Ishikawa (cell line): ENCODE data around the gene UQCRH.

Experiments
- CEBPB ChIP-seq: IDR thresholded peaks from 2 replicates; pipeline ENCODE4 v1.6.1; 2012
- CREB1 ChIP-seq: IDR thresholded peaks from 2 replicates; pipeline ENCODE4 v1.6.1; 2012; ENCODE audit warnings: low read depth
- EGR1 ChIP-seq: IDR thresholded peaks from 2 replicates; pipeline ENCODE4 v1.6.1; 2012
- EP300 ChIP-seq: IDR thresholded peaks from 2 replicates; pipeline ENCODE4 v1.6.1; 2012; ENCODE audit warnings: borderline replicate concordance
- FOXM1 ChIP-seq: IDR thresholded peaks from 2 replicates; pipeline ENCODE4 v1.6.1; 2012; ENCODE audit warnings: low read depth, borderline replicate concordance
- NFIC ChIP-seq: IDR thresholded peaks from 2 replicates; pipeline ENCODE4 v1.6.1; 2012
- RAD21 ChIP-seq: IDR thresholded peaks from 2 replicates; pipeline ENCODE4 v1.6.1; 2012; ENCODE audit warnings: low read depth
- TAF1 ChIP-seq: IDR thresholded peaks from 2 replicates; pipeline ENCODE4 v1.6.1; 2012; ENCODE audit warnings: low read depth, mild to moderate bottlenecking
- TCF12 ChIP-seq: IDR thresholded peaks from 2 replicates; pipeline ENCODE4 v1.6.1; 2012; ENCODE audit warnings: low read depth
- TEAD4 ChIP-seq: IDR thresholded peaks from 2 replicates; pipeline ENCODE4 v1.6.1; 2012
- YY1 ChIP-seq: IDR thresholded peaks from 2 replicates; pipeline ENCODE4 v1.6.1; 2012; ENCODE audit warnings: low read depth
- ZBTB7A ChIP-seq: IDR thresholded peaks from 2 replicates; pipeline ENCODE4 v1.6.1; 2012; ENCODE audit warnings: low read depth
- TF ChIP-seq, protein P1 (sequence below): IDR thresholded peaks from 2 replicates; pipeline ENCODE4 v1.6.1; 2012
- TF ChIP-seq, protein P2 (sequence below): IDR thresholded peaks from 2 replicates; pipeline ENCODE4 v1.6.1; 2012
- TF ChIP-seq, protein P3 (sequence below): IDR thresholded peaks from 2 replicates; pipeline ENCODE4 v1.6.1; 2012; ENCODE audit warnings: low read depth, mild to moderate bottlenecking

The UQCRH gene

DNA sequence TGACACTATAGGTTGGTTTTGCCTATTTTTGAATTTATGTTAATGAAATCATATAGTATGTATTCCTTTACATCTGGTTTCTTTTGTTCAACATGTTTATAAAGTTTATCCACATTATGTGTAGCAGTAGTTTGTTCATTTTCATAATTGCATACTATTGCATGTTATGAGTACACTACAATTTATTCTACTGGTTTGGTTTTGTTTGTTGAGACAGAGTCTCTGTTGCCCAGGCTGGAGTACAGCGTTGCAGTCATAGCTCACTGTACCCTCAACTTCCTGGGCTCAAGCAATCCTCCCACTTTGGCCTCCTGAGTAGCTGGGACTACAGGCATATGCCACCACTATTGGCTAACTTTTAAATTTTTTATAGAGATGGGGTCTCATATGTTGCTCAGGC, 34.9 kb upstream of the UQCRH start:
- TF ChIP-seq TCF12: no peak
- TF ChIP-seq YY1: no peak
- TF ChIP-seq, protein P1, sequence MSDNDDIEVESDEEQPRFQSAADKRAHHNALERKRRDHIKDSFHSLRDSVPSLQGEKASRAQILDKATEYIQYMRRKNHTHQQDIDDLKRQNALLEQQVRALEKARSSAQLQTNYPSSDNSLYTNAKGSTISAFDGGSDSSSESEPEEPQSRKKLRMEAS: no peak
- no peak for TF ChIP-seq CEBPB
- TF ChIP-seq, protein P2, sequence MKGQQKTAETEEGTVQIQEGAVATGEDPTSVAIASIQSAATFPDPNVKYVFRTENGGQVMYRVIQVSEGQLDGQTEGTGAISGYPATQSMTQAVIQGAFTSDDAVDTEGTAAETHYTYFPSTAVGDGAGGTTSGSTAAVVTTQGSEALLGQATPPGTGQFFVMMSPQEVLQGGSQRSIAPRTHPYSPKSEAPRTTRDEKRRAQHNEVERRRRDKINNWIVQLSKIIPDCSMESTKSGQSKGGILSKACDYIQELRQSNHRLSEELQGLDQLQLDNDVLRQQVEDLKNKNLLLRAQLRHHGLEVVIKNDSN: no peak

DNA sequence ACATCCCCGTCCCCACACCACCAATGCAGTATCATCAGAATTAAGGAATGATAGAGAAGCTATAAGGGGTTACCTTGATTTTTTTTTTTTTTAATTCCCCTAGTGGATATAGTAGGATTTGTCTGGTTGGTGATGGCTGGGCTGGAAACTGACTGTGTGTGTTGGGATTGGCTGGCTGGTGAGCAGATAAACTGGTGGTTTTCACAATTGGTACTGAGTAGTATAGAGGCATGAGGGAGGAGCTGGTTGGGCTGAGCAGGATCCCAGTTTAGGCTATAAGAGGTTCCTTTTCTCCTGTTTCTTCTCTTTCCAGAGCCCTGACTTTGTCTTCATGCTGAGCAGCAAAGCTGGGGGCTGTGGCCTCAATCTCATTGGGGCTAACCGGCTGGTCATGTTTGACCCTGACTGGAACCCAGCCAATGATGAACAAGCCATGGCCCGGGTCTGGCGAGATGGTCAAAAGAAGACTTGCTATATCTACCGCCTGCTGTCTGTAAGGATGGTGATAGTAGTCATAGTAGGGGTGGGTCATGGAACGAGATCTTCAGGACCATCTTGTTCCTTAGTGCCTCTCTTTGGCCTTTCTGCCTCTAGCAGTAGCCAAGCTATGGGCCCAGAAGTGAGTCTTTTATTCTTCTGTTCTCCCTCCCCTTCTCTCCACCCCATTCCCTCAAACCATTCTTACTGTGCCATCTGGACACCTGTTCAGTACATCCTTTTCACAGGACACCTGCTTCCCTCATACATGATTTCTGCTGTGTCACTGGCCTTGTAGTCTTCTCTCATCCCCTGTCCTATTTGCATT, 29.1 kb upstream of the UQCRH start:
- no peak for TF ChIP-seq TEAD4
- TF ChIP-seq, protein P2: no peak
- TF ChIP-seq RAD21: no peak
- TF ChIP-seq EP300: no peak
- no peak for TF ChIP-seq TAF1
- TF ChIP-seq EGR1: no peak
- no peak for TF ChIP-seq FOXM1
- TF ChIP-seq YY1: no peak
- no peak for TF ChIP-seq ZBTB7A
- TF ChIP-seq TCF12: no peak
- TF ChIP-seq, protein P3, sequence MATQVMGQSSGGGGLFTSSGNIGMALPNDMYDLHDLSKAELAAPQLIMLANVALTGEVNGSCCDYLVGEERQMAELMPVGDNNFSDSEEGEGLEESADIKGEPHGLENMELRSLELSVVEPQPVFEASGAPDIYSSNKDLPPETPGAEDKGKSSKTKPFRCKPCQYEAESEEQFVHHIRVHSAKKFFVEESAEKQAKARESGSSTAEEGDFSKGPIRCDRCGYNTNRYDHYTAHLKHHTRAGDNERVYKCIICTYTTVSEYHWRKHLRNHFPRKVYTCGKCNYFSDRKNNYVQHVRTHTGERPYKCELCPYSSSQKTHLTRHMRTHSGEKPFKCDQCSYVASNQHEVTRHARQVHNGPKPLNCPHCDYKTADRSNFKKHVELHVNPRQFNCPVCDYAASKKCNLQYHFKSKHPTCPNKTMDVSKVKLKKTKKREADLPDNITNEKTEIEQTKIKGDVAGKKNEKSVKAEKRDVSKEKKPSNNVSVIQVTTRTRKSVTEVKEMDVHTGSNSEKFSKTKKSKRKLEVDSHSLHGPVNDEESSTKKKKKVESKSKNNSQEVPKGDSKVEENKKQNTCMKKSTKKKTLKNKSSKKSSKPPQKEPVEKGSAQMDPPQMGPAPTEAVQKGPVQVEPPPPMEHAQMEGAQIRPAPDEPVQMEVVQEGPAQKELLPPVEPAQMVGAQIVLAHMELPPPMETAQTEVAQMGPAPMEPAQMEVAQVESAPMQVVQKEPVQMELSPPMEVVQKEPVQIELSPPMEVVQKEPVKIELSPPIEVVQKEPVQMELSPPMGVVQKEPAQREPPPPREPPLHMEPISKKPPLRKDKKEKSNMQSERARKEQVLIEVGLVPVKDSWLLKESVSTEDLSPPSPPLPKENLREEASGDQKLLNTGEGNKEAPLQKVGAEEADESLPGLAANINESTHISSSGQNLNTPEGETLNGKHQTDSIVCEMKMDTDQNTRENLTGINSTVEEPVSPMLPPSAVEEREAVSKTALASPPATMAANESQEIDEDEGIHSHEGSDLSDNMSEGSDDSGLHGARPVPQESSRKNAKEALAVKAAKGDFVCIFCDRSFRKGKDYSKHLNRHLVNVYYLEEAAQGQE: no peak
- TF ChIP-seq CEBPB: no peak
- no peak for TF ChIP-seq CREB1
- TF ChIP-seq NFIC: no peak
- TF ChIP-seq, protein P1: no peak

DNA sequence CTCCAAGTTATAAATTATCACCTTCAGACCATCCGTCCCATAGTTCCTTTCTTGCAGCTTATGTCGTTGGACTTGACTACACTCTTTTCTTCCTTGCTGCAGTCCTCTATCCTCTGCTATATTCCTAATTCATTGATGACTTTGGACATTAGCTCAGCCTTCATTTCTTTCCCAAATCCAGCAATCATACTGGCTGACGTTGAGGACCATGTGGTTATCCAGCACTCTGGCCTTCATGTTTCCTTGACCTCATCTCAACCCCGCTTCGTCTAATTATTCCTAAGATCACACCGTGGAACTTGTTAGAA, 28.5 kb upstream of the UQCRH start:
- no peak for TF ChIP-seq TCF12
- no peak for TF ChIP-seq NFIC
- TF ChIP-seq, protein P3: no peak
- TF ChIP-seq FOXM1: no peak
- no peak for TF ChIP-seq EP300
- TF ChIP-seq CREB1: no peak
- TF ChIP-seq ZBTB7A: no peak
- TF ChIP-seq, protein P2: no peak
- TF ChIP-seq CEBPB: no peak
- TF ChIP-seq, protein P1: no peak
- TF ChIP-seq EGR1: no peak
- no peak for TF ChIP-seq RAD21
- TF ChIP-seq TAF1: no peak
- no peak for TF ChIP-seq YY1
- TF ChIP-seq TEAD4: no peak

DNA sequence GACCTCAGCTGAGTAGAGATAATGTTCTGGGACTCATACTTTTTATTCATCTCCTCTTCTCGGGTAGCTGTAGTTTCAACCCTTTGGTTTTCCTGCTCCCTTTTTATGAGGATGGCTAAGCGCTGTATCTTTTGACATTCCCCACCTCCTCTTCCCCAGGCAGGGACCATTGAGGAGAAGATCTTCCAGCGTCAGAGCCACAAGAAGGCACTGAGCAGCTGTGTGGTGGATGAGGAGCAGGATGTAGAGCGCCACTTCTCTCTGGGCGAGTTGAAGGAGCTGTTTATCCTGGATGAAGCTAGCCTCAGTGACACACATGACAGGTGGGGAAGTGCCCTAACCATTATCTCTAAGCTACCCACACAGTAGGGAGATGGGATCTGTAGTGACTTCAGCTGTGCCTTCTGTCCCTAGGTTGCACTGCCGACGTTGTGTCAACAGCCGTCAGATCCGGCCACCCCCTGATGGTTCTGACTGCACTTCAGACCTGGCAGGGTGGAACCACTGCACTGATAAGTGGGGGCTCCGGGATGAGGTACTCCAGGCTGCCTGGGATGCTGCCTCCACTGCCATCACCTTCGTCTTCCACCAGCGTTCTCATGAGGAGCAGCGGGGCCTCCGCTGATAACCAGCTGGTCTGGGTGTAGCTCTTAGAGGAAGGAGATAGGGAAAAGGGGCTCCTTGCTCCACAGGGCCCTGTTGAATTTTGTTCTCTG, 25.7 kb upstream of the UQCRH start:
- TF ChIP-seq, protein P3: no peak
- no peak for TF ChIP-seq TAF1
- TF ChIP-seq EGR1: no peak
- no peak for TF ChIP-seq EP300
- no peak for TF ChIP-seq ZBTB7A
- TF ChIP-seq NFIC: no peak
- TF ChIP-seq, protein P2: no peak
- no peak for TF ChIP-seq TCF12
- TF ChIP-seq TEAD4: no peak
- TF ChIP-seq RAD21: no peak
- TF ChIP-seq YY1: no peak
